Muscle layer of colon (tissue), 2 donors: Measurements from ENCODE around the gene POU6F1.

Experiments
- H3K27ac ChIP-seq: one replicate; pipeline ENCODE4 v1.7.0; 2013; ENCODE audit warnings: low read depth, mild to moderate bottlenecking, low read length, moderate library complexity
- H3K27me3 ChIP-seq, 2 donors: one replicate each; pipeline ENCODE4 v1.7.0; 2013; ENCODE audit warnings: low read length in 2 of 2, mild to moderate bottlenecking in 2 of 2; ENCODE audit not compliant: insufficient read depth in 2 of 2, control insufficient read depth in 1 of 2
- H3K36me3 ChIP-seq: one replicate; pipeline ENCODE4 v1.7.0; 2013; ENCODE audit warnings: mild to moderate bottlenecking, low read length; ENCODE audit not compliant: insufficient read depth
- H3K4me1 ChIP-seq: one replicate; pipeline ENCODE4 v1.7.0; 2013; ENCODE audit warnings: mild to moderate bottlenecking, low read length; ENCODE audit not compliant: insufficient read depth
- H3K4me3 ChIP-seq, 2 donors: one replicate each; pipeline ENCODE4 v1.7.0; 2013; ENCODE audit warnings: low read length in 2 of 2, low read depth in 1 of 2, mild to moderate bottlenecking in 1 of 2, moderate library complexity in 1 of 2
- H3K9ac ChIP-seq: one replicate; pipeline ENCODE4 v1.7.0; 2013; ENCODE audit warnings: low read length
- H3K9me3 ChIP-seq: one replicate; pipeline ENCODE4 v1.7.0; 2013; ENCODE audit warnings: mild to moderate bottlenecking, low read length
- donor health status: abdominal sarcoma.
- donor health status: Adenocarcinoma of cecum.

Gene POU6F1

DNA sequence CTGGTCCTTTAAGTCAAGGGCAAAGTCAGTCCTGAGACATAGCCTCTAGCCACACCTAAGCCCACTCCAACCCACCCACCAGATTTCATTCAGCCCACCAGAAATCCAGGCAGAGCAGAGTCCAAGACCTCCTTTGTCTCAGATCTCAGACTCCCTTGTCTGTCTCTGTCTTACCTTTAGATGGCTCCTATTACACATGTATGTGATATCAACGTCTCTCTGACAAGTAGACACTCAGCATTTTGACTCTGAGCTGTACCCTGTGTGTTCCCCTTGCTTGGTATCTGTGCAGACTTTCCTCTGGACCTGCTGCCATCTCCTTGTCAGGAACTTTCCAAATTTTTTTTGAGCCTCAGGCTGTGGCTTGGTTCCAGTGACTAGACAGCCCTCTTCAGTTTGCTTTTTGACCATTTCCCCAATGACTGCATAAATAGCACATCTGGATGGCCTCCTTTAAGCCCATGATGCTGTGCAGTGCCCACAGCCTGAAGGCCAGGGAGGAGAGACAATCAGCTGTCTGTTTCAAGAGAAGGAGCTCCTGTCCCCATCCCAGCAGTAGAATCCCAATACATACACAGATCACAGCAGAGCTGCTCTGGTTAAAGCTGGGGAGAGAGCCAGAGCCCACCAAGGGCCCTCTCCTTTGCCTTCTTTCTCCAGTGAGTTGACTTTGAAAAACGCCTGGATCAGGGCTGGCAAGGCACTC is 7.0 kb downstream of the POU6F1 start:
- Histone ChIP-seq H3K27me3 (no peaks in the 10 kb centered on the region), H3K36me3 (peaks cover 4% of the 10 kb centered on the region), H3K4me1 (no peaks in the 10 kb centered on the region), H3K4me3 (no peak overlapping the region), H3K27ac (no peak overlapping the region), H3K9me3 (no peaks in the 10 kb centered on the region), H3K9ac (no peak overlapping the region)

DNA sequence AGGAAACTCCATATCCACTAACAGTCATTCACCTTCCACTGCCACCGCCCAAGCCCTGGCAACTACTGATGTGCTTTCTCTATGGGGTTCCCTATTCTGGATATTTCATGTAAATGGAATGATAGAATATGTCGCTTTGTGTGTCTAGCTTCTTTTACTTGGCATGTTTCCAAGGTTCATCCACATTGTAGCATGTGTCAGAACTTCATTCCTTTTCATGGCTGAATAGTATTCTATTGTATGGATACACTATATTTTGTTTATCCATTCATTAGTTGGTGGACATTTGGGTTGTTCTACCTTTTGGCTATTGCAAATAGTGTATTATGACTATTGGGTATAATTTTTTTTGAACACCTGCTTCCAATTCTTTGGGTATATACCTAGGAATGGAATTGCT is 8.6 kb downstream of the POU6F1 start:
- Histone ChIP-seq H3K9me3 (no peaks in the 10 kb centered on the region), H3K27ac (no peak overlapping the region), H3K4me1 (no peaks in the 10 kb centered on the region), H3K27me3 (no peaks in the 10 kb centered on the region), H3K9ac (no peak overlapping the region), H3K36me3 (peaks cover 4% of the 10 kb centered on the region), H3K4me3 (no peak overlapping the region)

DNA sequence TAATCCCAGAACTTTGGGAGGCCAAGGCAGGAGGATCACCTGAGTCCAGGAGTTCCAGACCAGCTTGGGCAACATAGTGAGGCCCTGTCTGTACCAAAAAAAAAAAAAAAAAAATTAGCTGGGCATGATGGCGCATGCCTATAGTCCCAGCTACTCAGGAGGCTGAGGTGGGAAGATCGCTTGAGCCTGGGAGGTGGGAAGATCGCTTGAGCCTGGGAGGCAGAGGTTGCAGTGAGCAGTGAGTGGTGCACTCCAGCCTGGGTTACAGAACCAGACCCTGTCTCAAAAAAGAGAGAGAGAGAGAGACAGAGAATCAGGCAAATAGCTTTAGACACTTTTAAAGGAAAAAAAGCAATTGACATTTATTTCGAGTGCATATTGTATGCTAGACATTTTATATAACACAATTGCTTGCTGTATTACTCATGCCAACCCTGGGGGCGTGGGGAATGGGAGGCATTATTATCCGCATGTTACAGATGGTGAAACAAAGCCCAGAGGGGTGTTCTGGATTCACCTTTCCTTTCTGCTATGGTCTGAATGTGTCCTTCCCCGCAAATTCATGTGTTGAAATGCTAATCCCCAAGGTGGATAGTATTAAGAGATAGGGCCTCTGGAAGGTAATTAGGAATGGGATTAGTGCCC is 9.7 kb downstream of the POU6F1 start:
- Histone ChIP-seq H3K9ac (no peak overlapping the region), H3K36me3 (peaks cover 8% of the 10 kb centered on the region), H3K9me3 (no peaks in the 10 kb centered on the region), H3K27me3 (no peaks in the 10 kb centered on the region), H3K4me3 (no peak overlapping the region), H3K4me1 (no peaks in the 10 kb centered on the region), H3K27ac (no peak overlapping the region)

DNA sequence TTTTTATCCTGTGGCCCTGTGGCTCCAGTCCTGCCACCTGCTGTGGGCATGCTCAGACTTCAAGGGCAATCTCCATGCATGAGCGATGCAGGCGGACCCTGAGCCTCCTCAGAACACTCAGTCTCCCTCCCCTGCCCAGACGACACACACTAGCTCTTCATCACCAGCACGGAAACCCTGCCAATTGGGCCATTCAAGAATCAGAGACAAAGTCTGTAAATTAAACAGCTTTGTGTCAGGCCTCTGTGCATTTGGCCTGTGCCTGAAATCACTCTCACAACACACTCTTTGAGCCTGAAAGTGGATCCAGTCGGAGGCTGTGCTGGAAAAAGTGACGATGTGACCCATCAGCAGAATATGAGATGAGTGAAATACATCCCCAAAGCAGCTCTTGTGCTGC is 12.5 kb downstream of the POU6F1 start:
- no peak overlapping the region for H3K4me3 ChIP-seq
- H3K27me3 ChIP-seq = no peaks in the 10 kb centered on the region
- peaks cover 11% of the 10 kb centered on the region for H3K36me3 ChIP-seq
- H3K4me1 ChIP-seq = no peaks in the 10 kb centered on the region
- no peak overlapping the region for H3K9ac ChIP-seq
- no peak overlapping the region for H3K27ac ChIP-seq
- no peaks in the 10 kb centered on the region for H3K9me3 ChIP-seq

DNA sequence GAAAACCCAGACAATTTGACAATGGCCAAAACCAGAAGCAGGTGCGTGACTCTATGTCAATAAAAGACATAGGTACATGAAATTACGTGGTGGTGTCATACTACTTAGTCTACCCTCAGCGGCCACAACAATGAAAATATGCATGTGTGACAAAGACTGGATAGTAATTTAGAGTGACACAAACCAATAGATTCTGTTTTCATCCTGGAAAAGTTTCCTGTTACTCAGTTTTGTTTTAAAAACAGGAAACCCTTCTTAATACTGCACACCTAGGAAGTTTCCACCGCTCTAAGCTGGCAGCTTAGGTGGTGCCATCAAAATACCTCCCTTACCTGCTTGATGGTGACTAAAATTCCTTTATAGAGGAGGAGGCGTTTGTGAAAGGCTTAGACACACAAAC is 15.1 kb downstream of the POU6F1 start:
- Histone ChIP-seq H3K27ac (no peak overlapping the region), H3K27me3 (no peaks in the 10 kb centered on the region), H3K9ac (no peak overlapping the region), H3K4me1 (no peaks in the 10 kb centered on the region), H3K36me3 (peaks cover 9% of the 10 kb centered on the region), H3K4me3 (no peak overlapping the region), H3K9me3 (no peaks in the 10 kb centered on the region)

DNA sequence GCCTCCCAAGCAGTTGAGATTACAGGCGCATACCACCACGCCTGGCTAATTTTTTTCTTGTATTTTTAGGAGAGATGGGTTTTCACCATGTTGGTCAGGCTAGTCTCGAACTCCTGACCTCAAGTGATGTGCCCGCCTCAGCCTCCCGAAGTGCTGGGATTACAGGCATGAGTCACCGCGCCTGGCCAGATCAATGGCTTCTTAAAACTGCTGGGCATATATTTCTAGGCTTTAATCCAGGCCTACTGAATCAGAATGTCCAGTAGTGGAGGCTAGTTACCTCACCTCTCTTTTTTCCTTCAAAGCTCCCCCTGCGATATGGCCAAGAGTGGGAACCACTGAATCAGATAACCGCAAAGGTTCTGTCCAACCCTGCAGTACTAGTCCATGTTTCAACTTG is 17.1 kb downstream of the POU6F1 start:
- H3K9ac ChIP-seq = no peak overlapping the region

DNA sequence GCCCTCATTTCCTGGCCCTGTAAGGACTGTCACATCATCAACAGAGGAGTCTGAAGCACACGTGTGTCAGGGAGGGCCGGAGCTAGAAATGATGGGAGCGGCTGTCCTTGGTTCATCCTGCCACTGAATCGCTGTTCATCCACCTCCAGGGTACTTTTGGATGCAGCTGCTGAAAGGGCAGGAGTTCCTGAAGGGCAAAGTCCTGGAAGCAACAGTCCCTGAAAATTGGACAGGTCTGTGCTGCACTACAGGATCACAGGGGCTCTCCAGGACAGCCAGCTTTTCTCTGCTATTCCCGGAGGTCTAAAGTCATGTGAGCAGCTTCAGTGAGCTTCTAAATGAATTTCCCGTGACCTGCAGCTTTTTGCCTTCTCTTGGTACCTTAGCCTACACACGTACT is 17.7 kb downstream of the POU6F1 start:
- no peaks in the 10 kb centered on the region for H3K9me3 ChIP-seq
- no peak overlapping the region for H3K27ac ChIP-seq
- H3K36me3 ChIP-seq = peaks cover 7% of the 10 kb centered on the region
- no peaks in the 10 kb centered on the region for H3K27me3 ChIP-seq
- no peak overlapping the region for H3K9ac ChIP-seq
- no peak overlapping the region for H3K4me3 ChIP-seq
- no peaks in the 10 kb centered on the region for H3K4me1 ChIP-seq

More for the DNA sequence above, 17.1 kb downstream of the POU6F1 start:
- Histone ChIP-seq H3K4me1 (no peaks in the 10 kb centered on the region), H3K4me3 (no peak overlapping the region), H3K27ac (no peak overlapping the region), H3K9me3 (no peaks in the 10 kb centered on the region), H3K36me3 (peaks cover 7% of the 10 kb centered on the region), H3K27me3 (no peaks in the 10 kb centered on the region)

DNA sequence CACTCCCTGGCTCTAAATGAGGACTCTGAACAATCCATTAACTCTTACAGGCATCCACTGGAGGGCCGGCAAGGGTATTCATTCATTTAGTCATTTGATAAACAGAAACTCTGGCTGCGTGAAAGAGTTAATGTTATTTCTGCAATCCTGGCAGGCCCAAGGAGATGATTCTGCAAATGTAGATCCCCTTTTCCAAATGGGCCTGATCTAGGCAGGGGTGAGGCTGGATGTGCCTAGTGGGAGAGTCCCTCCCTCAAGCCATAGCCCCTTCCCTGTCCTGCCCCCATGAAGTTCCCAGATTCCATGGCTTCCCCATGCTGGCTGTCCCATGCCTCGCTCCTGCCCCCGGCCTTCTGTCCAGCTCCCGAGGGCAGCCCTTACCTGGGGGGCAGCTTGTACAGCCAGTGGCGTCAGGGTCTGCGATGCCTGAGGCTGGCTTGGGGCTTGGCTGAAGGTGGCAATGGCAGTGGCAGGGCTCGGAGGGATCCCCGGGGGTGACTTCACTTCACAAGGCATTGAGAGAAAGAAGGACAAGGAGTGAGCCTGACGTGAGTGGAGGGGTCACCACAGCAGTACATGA is 18.4 kb downstream of the POU6F1 start:
- no peak overlapping the region for H3K9ac ChIP-seq
- H3K27me3 ChIP-seq = no peaks in the 10 kb centered on the region
- no peaks in the 10 kb centered on the region for H3K4me1 ChIP-seq
- no peaks in the 10 kb centered on the region for H3K9me3 ChIP-seq
- H3K4me3 ChIP-seq = no peak overlapping the region
- H3K36me3 ChIP-seq = peaks cover 12% of the 10 kb centered on the region
- no peak overlapping the region for H3K27ac ChIP-seq

DNA sequence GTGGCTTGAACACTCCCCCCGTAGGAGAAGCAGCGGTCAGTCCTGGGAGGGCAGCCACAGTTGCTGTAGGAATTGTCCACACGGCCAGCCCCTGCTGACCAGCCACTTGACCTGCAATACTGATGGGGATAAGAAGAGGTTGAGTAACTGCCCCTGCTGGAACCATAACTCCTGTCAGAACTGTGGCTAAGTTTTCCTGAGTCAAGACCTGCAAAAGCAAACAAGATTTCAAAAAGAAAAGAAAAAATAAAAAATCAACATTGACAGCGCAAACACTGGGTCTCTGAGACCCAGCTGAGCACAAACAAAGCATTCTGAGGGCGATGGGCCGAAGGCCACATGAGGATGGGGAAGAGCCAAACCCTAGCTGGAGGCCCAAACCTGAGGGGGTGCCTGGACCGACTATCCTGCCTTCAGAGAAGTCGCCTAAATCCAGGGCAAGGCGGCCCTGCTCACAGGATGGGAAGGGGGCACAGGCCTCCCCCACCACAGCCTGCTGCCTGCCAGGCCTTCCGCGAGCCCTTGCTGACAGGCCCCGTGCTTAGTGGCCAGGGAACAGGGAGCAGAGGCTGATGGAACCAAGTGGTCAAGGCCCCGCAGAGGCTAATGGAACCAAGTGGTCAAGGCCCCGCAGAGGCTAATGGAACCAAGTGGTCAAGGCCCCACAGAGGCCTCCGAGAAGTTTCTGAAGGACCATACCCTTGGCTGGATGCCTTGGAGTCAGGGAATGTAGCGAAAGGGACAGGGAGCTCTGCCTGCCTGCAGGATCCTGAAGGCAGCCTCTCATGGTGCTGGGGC is 19.1 kb downstream of the POU6F1 start:
- H3K36me3 ChIP-seq = peaks cover 12% of the 10 kb centered on the region
- no peak overlapping the region for H3K9ac ChIP-seq
- H3K9me3 ChIP-seq = no peaks in the 10 kb centered on the region
- no peak overlapping the region for H3K4me3 ChIP-seq
- H3K27ac ChIP-seq = no peak overlapping the region
- no peaks in the 10 kb centered on the region for H3K27me3 ChIP-seq
- no peaks in the 10 kb centered on the region for H3K4me1 ChIP-seq

DNA sequence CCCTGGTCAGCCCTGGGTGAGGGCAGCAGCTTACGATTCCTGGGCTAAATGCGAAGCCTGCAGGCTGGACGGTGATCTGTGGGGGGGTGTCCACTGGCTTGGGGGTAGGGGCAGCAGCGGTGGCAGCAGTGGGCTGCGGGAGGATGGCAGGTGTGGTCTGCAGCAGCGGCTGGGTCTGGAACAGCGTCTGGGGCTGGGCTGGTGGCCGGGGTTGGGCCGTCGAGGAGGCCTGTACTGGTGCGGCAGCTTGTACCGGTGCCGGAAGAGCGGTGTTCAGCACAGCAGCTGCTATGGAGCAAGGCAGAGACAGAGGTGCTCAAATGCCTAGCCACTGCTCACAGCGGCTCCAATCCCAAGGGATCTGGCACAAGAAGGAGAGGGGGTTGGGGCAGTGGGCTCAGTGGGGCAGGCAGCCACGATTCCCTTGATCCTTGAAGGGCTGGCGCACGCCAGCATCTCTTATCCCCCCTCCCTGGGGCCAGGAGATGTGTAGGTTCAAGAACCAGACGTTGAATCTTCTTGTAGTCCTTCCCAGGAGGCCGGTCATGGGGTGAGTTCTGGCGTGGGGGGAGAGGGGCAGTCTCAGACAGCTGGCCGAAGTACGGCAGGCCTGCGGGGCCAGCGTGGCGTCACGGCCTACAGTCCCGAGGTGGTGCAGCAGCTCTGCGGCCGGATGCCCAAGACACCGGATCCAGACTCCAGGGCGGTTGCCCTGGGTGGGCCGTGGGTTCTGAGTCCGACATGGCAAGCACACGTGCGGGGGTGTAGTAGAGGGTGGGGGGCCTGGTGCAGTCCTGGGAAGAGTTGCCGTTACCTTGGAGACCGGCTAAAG is 19.9 kb downstream of the POU6F1 start:
- H3K4me3 ChIP-seq = no peak overlapping the region
- no peaks in the 10 kb centered on the region for H3K4me1 ChIP-seq
- no peak overlapping the region for H3K27ac ChIP-seq
- no peaks in the 10 kb centered on the region for H3K9me3 ChIP-seq
- H3K27me3 ChIP-seq = no peaks in the 10 kb centered on the region
- no peak overlapping the region for H3K9ac ChIP-seq
- peaks cover 6% of the 10 kb centered on the region for H3K36me3 ChIP-seq

DNA sequence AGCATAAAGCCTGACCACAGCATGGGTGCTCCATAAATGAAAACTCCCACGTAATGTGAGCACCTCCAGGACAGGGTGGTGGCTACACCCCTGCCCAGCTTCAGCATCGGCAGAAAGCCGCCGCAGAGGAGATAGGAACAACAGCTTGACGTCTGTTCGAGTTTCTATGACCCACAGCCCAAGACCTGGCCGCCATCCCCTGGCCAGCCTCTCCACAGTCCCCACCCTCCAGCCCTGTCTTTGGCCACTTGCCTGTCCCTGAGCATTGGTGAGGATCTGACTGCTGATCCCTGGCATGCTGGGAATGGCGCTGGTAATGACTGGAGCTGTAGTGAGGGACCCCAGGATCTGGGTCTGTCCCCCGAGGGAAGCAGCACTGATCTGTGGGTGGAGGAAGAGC is 21.3 kb downstream of the POU6F1 start:
- Histone ChIP-seq H3K4me3 (no peak overlapping the region), H3K4me1 (no peaks in the 10 kb centered on the region), H3K9ac (no peak overlapping the region), H3K27me3 (no peaks in the 10 kb centered on the region), H3K27ac (no peak overlapping the region), H3K36me3 (peaks cover 15% of the 10 kb centered on the region), H3K9me3 (no peaks in the 10 kb centered on the region)
